ENCODE measurements around the gene MYRIP.

DNA sequence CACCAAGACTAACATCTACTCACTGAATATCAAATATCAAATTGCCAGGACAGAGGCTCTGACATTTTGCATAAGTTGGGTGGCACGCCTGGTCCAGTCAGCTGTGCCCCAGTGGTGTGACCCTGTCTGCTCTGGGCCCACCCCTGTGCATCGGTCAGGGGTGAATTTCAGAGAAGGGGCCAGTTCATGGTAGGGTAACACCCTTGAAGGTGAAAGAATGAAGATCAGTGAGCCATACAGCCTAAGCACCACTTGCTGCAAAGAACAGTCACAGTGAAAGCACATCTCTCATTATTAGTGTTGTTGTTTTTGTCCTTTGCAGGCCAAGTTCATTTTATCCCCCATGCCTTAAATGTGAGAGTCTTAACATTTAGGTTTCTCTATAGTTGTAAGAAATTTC lies 86.8 kb downstream of the MYRIP start:
- TF ChIP-seq, protein P1, sequence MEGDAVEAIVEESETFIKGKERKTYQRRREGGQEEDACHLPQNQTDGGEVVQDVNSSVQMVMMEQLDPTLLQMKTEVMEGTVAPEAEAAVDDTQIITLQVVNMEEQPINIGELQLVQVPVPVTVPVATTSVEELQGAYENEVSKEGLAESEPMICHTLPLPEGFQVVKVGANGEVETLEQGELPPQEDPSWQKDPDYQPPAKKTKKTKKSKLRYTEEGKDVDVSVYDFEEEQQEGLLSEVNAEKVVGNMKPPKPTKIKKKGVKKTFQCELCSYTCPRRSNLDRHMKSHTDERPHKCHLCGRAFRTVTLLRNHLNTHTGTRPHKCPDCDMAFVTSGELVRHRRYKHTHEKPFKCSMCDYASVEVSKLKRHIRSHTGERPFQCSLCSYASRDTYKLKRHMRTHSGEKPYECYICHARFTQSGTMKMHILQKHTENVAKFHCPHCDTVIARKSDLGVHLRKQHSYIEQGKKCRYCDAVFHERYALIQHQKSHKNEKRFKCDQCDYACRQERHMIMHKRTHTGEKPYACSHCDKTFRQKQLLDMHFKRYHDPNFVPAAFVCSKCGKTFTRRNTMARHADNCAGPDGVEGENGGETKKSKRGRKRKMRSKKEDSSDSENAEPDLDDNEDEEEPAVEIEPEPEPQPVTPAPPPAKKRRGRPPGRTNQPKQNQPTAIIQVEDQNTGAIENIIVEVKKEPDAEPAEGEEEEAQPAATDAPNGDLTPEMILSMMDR (IDR thresholded peaks at IDR 0.05), result no peak
- TF ChIP-seq POLR2A (IDR thresholded peaks at IDR 0.05), result no peak

Measured in suprapubic skin (tissue), 3 donors.